LNCaP clone FGC (cell line): ENCODE measurements around the gene TAF11L2.
"Not testable (repeated sequence)": the region's sequence is repeated elsewhere in the genome, so short reads cannot be mapped to it uniquely, and the experiment has no call there.

Experiments
- DNase-seq: peaks from one replicate; pipeline ENCODE4 v3.0.0-alpha.2; 2011; ENCODE audit warnings: low read depth
- H3K4me3 ChIP-seq: 2 replicates; pipeline ENCODE4 v1.5.1; 2011; ENCODE audit warnings: mild to moderate bottlenecking, low read depth, low read length, control low read depth
- TF ChIP-seq, protein P1 (sequence below): IDR thresholded peaks from 2 replicates; pipeline ENCODE4 v1.5.1; 2012; ENCODE audit warnings: mild to moderate bottlenecking; ENCODE audit not compliant: control insufficient read depth, insufficient read depth; ENCODE audit errors: extremely low read depth

TAF11L2 gene

DNA sequence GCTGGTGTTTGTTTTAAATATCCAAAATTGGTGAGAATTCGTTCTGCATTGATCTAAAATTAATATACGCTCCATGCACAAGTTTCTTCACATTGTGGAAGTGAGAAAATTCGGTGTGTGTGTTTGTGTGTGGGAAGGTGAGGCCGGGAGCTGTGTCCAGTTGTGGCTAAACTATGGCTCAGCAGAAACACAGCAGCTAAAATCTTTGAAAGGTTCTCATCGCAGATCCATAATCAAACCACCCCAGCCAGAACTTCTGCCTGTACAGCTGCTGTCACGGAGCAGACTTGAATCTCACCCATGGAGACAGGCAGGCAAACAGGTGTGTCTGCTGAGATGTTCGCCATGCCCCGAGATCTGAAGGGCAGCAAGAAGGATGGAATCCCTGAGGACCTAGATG lies at the start of gene TAF11L2:
Gene TAF11L2 (plus strand): TSS at position 301 of the 400 bp plus-strand sequence.
- H3K4me3 ChIP-seq, DNase-seq: not testable (repeated sequence)

DNA sequence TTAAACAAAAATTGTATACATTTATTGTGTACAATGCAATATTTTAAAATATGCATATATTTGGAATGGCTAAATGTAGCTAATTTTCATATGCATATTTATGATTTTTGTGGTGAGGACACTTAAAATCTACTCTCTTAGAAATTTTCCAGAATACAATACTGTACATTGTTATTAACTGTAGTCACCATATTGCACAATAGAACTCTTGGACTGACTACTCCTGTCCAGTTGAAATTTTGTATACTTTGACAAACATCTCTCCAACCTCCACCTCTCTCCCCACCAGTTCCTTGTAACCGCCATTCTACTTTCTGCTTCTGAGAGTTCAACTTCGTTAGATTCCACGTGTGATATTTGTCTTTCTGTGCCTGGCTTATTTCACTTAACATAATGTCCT lies 49.2 kb upstream of the TAF11L2 start:
- no peak for DNase-seq
- no peak overlapping the region for H3K4me3 ChIP-seq
- TF ChIP-seq, protein P1, sequence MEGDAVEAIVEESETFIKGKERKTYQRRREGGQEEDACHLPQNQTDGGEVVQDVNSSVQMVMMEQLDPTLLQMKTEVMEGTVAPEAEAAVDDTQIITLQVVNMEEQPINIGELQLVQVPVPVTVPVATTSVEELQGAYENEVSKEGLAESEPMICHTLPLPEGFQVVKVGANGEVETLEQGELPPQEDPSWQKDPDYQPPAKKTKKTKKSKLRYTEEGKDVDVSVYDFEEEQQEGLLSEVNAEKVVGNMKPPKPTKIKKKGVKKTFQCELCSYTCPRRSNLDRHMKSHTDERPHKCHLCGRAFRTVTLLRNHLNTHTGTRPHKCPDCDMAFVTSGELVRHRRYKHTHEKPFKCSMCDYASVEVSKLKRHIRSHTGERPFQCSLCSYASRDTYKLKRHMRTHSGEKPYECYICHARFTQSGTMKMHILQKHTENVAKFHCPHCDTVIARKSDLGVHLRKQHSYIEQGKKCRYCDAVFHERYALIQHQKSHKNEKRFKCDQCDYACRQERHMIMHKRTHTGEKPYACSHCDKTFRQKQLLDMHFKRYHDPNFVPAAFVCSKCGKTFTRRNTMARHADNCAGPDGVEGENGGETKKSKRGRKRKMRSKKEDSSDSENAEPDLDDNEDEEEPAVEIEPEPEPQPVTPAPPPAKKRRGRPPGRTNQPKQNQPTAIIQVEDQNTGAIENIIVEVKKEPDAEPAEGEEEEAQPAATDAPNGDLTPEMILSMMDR: no peak

DNA sequence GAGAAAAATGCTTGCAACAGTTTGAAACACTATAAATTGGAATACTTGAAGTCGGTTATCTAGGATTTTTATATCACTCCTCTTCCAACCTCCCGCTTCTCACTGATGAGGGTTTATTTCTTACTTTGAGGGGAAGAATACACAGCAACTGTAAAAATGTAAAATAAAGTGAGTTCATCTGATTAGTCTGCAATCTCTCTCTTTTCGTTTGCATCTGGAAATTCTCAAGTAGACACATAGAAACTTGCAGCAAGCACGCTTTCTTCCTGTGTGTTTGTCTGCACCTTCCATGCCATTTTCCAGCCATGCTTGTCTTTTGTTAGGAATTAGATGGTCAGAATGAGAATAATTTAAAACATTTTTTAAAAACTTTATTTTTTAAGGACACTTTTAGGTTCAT lies 45.1 kb upstream of the TAF11L2 start:
- no peak overlapping the region for H3K4me3 ChIP-seq
- TF ChIP-seq, protein P1: no peak
- DNase-seq: no peak

DNA sequence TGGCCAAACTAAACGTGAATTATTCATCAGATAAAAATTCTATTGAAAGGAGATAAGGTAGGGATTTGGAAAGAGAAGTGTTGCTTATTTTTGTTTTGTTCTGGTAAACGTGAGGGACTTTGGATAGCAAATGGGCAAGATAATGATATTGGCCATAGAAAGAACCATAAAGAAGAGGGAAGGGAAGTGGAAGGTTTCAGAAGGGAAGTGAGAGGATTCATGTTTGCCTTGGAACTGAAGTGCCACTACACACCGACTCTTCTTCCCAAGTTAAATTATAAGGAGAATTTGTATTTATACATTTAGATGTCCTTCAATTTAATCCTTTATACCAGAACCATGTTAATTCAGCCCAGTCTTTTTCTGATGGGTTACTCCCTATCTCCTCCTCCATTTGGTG lies 42.1 kb upstream of the TAF11L2 start:
- no peak for DNase-seq
- TF ChIP-seq, protein P1: no peak
- no peak overlapping the region for H3K4me3 ChIP-seq

DNA sequence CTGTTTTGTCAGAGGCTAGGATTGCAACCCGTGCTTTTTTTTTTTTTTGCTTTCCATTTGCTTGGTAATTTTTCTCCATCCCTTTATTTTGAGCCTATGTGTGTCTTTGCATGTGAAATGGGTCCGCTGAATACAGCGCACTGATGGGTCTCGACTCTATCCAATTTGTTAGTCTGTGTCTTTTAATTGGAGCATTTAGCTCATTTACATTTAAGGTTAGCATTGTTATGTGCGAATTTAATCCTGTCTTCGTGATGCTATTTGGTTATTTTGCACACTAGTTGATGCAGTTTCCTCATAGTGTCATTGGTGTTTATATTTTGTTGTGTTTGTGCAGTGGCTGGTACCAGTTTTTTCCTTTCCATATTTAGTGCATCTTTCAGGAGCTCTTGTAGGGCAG lies 36.2 kb upstream of the TAF11L2 start:
- DNase-seq: no peak
- no peak overlapping the region for H3K4me3 ChIP-seq
- TF ChIP-seq, protein P1: no peak

DNA sequence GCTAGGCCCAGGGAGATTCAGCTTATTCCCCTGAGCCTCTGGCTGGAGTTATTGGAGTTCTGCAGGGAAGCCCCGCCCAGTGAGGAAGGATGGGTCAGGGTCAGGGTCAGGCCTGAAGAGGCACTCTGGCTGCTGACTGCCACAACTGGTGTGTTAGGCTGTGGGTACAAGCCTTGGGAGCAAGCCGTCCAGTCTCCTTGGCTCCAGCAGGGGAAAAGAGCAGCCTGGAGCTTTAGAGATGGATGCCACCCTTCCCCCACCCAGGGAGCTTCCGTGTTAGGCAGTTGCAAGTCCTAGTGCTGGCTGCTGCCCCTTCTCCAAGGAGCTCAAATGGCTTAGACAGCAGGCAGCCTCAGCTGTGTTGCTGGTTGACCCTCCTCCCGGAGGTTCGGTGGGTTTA lies 34.4 kb upstream of the TAF11L2 start:
- TF ChIP-seq, protein P1: no peak
- no peak for DNase-seq
- H3K4me3 ChIP-seq: no peak overlapping the region

DNA sequence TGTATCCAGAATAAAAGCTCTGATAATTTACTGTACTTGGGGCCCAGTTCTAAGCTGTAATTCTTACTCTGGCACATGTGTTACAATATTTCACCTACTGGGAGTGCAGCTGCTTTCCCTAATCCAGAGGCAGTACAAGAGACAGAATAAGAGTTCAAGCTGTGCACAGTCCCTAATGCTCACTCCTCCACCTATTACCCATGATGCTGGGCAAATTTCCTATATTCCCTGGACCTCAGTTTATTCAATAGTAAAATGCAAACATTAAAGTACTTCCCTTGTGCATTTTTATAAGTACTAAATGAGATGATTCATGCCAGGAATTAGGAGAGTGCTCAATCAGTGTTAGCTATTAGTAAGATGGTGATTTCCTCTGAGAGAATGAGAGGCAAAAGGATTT lies 28.0 kb upstream of the TAF11L2 start:
- peak; percentile 18 for DNase-seq
- H3K4me3 ChIP-seq: no peak overlapping the region
- TF ChIP-seq, protein P1: no peak

DNA sequence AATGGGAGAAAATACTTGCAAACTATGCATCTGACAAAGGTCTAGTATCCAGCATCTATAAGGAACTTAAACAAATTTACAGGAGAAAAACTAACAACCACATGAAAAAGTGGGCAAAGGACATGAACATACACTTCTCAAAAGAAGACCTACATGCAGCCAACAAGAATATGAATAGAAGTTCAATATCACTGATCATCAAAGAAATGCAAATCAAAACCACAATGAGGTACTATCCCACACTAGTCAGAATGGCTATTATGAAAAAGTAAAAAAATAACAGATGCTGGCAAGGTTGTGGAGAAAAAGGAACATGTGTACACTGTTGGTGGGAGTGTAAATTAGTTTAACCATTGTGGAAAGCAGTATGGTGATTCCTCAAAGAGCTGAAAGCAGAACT lies 23.0 kb upstream of the TAF11L2 start:
- not testable (repeated sequence) for DNase-seq, H3K4me3 ChIP-seq
